ENCODE data around the gene SLC16A5. TPM values are rescaled to one million over a fixed set of nuclear protein-coding genes. Genes with fewer than 3 reads are reported as not detected.

SLC16A5 gene
- total and polyA plus RNA-seq, 10 of the 15 experiments (the other 5 are each of a cell fraction or from before 2014, with no cell fraction given), result 0.03 to 3.1 (median 0.96) TPM

DNA sequence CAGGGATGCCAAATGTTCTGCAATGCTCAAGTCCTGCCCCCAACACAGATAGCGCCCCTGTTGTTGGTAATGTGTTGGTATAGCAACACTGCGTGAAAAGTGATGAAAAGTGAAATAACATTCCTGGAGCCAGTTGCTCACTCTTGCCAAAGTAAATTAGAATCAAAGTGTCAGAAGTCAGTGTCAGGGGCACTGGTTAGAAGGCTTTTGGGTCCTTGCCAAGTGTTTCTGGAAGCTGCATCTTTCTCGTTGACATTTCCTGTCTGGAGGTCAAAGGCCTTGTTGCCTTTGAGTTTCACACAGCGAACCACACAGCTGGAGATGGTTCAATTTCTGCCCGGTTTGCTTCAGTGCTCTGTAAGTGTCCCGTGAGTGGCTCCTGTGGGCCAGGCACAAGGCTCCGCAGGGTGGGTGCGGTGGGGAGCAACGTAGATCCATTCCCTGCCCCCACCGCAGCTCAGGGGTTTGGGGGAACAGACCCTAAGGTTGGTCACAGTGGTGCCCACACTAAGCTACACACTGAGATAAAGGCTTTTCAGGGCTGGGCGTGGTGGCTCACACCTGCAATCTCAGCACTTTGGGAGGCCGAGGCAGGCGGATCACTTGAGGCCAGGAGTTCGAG lies 3.6 kb upstream of the SLC16A5 start:
- no peak overlapping the region for H3K27ac ChIP-seq (ENCODE audit: control insufficient read depth, insufficient read depth)
- no peak overlapping the region for H3K4me3 ChIP-seq
- intact Hi-C loops (cut with micrococcal nuclease; ENCODE audit: unreplicated experiment), result no loop called here
- peak; percentile 63; the same call in 1 of the 2 replicates for TF ChIP-seq NR2F1 (conservative IDR thresholded peaks at IDR 0.05)
- TF ChIP-seq SREBF1 (IDR thresholded peaks at IDR 0.05; ENCODE audit: low read length), result no peak
- no peaks in the 10 kb centered on the region for H4K20me1 ChIP-seq (ENCODE audit: control insufficient read depth, insufficient read depth)
- H3K79me2 ChIP-seq (ENCODE audit: control insufficient read depth, insufficient read depth, low read length), result no peaks in the 10 kb centered on the region
- ATAC-seq (no peak), DNase-seq (ENCODE audit: low read depth, low spot score) (no peak), FAIRE-seq (no peak)
- no peaks in the 10 kb centered on the region for H3K9me3 ChIP-seq (replicated peaks; ENCODE audit: control insufficient read depth, insufficient read depth, low read length)
- H3K27me3 ChIP-seq (replicated peaks in 1 of 2; ENCODE audit: control insufficient read depth in 2 of 2, insufficient read depth in 2 of 2, low read length in 1 of 2), result no peaks in the 10 kb centered on the region
- H3K36me3 ChIP-seq (ENCODE audit: control insufficient read depth in 2 of 2, insufficient read depth in 2 of 2, low read length in 1 of 2), result no peaks in the 10 kb centered on the region
- ChIA-PET SMC1A (ENCODE audit: uncharacterized antibody, unreplicated experiment) (interaction anchor here (1.1 kb wide), 1 partner anchor 30 kb away, joined by 3 read pairs; no protein-coding TSS in a partner anchor), CTCF (interaction anchor here (1.1 to 1.8 kb wide), 2 partner anchors 11 to 30 kb away, joined by 3 to 7 read pairs; no protein-coding TSS in a partner anchor), POLR2A (interaction anchor here (0.6 to 1.5 kb wide), 2 partner anchors 10 to 312 kb away, joined by 3 to 5 read pairs; no protein-coding TSS in a partner anchor), RAD21 (ENCODE audit: unreplicated experiment) (interaction anchor here (1.2 to 1.7 kb wide), 3 partner anchors 15 to 36 kb away, joined by 3 to 6 read pairs (median 5); no protein-coding TSS in a partner anchor)
- in situ Hi-C loops (cut with MboI), result no loop called here
- WGBS (ENCODE audit: insufficient coverage, insufficient replicate concordance, low lambda C conversion rate, missing lambda C conversion rate), result 69% methylated on average over 14 of the region's 14 CpGs
- no TSS peak for BruUV-seq (replicated peaks)
- H3K4me1 ChIP-seq (ENCODE audit: control insufficient read depth, insufficient read depth, low read length), result peaks cover 22% of the 10 kb centered on the region
- no peak overlapping the region for H3K9ac ChIP-seq (ENCODE audit: control insufficient read depth, insufficient read depth, low read length)
- H2AFZ ChIP-seq (ENCODE audit: control insufficient read depth, low read depth, low read length), result no peak overlapping the region
- H3K4me2 ChIP-seq (ENCODE audit: control insufficient read depth, insufficient read depth), result no peak overlapping the region

GRCh38 chr17:75086496-75087181 lies 1.1 kb upstream of the SLC16A5 start:
- no peak overlapping the region; the same call in 1 of the 2 replicates for H3K9ac ChIP-seq (ENCODE audit: control insufficient read depth, insufficient read depth, low read length)
- FAIRE-seq, result peak; percentile 31
- no peak for TF ChIP-seq MTA2 (IDR thresholded peaks at IDR 0.05; ENCODE audit: low read depth)
- TF ChIP-seq ZBTB11 (CRISPR knock-in tag; IDR thresholded peaks at IDR 0.05), result no peak
- no peak for TF ChIP-seq SMC3 (IDR thresholded peaks at IDR 0.05; ENCODE audit: borderline replicate concordance, low read length)
- no peak for TF ChIP-seq ESRRA (IDR thresholded peaks at IDR 0.05; ENCODE audit: low read length)
- TF ChIP-seq HDGF (IDR thresholded peaks at IDR 0.05), result no peak
- TF ChIP-seq TARDBP (IDR thresholded peaks at IDR 0.05; ENCODE audit: borderline replicate concordance), result no peak
- TF ChIP-seq CHD4 (IDR thresholded peaks at IDR 0.05), result no peak
- TF ChIP-seq SMARCA5 (IDR thresholded peaks at IDR 0.05), result no peak
- TF ChIP-seq, protein P1, sequence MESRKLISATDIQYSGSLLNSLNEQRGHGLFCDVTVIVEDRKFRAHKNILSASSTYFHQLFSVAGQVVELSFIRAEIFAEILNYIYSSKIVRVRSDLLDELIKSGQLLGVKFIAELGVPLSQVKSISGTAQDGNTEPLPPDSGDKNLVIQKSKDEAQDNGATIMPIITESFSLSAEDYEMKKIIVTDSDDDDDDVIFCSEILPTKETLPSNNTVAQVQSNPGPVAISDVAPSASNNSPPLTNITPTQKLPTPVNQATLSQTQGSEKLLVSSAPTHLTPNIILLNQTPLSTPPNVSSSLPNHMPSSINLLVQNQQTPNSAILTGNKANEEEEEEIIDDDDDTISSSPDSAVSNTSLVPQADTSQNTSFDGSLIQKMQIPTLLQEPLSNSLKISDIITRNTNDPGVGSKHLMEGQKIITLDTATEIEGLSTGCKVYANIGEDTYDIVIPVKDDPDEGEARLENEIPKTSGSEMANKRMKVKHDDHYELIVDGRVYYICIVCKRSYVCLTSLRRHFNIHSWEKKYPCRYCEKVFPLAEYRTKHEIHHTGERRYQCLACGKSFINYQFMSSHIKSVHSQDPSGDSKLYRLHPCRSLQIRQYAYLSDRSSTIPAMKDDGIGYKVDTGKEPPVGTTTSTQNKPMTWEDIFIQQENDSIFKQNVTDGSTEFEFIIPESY (IDR thresholded peaks at IDR 0.05), result no peak

More at GRCh38 chr17:75086496-75087181, 1.1 kb upstream of the SLC16A5 start:
- Histone ChIP-seq H3K79me2 (ENCODE audit: control insufficient read depth, insufficient read depth, low read length) (no peaks in the 10 kb centered on the region), H3K4me2 (ENCODE audit: control insufficient read depth, insufficient read depth) (no peak overlapping the region; the same call in 1 of the 2 replicates), H4K20me1 (ENCODE audit: control insufficient read depth, insufficient read depth) (no peaks in the 10 kb centered on the region), H3K27ac (ENCODE audit: control insufficient read depth, insufficient read depth) (no peak overlapping the region), H3K4me3 (no peak overlapping the region), H3K27me3 (replicated peaks in 1 of 2; ENCODE audit: control insufficient read depth in 2 of 2, insufficient read depth in 2 of 2, low read length in 1 of 2) (no peaks in the 10 kb centered on the region), H3K4me1 (ENCODE audit: control insufficient read depth, insufficient read depth, low read length) (peaks cover 13% of the 10 kb centered on the region), H3K9me3 (replicated peaks; ENCODE audit: control insufficient read depth, insufficient read depth, low read length) (no peaks in the 10 kb centered on the region), H3K36me3 (ENCODE audit: control insufficient read depth in 2 of 2, insufficient read depth in 2 of 2, low read length in 1 of 2) (no peaks in the 10 kb centered on the region), H2AFZ (ENCODE audit: control insufficient read depth, low read depth, low read length) (no peak overlapping the region)
- ChIA-PET POLR2A (interaction anchor here (3.1 kb wide), 1 partner anchor 9 kb away, joined by 15 read pairs; no protein-coding TSS in a partner anchor), RAD21 (ENCODE audit: unreplicated experiment) (interaction anchor here (1.7 kb wide), 1 partner anchor 8 kb away, joined by 9 read pairs; no protein-coding TSS in a partner anchor), CTCF (interaction anchor here (0.6 to 3.1 kb wide), 4 partner anchors 14 to 697 kb away, joined by 3 to 12 read pairs (median 4); no protein-coding TSS in a partner anchor), SMC1A (ENCODE audit: uncharacterized antibody, unreplicated experiment) (interaction anchor here (0.9 kb wide), 1 partner anchor 75 kb away, joined by 3 read pairs; no protein-coding TSS in a partner anchor)
- BruUV-seq (replicated peaks), result no TSS peak
- 84% methylated on average over 15 of the region's 15 CpGs for WGBS (ENCODE audit: insufficient coverage, insufficient replicate concordance, low lambda C conversion rate, missing lambda C conversion rate)
- ATAC-seq (no peak), DNase-seq (ENCODE audit: low read depth, low spot score) (no peak)
- intact Hi-C loops (cut with micrococcal nuclease; ENCODE audit: unreplicated experiment) (no loop called here), in situ Hi-C loops (cut with MboI) (no loop called here)
